HepG2 (cell line): ENCODE data around the gene PPIP5K2. TPM values are rescaled to one million over a fixed set of nuclear protein-coding genes. Genes with fewer than 3 reads are reported as not detected.

Experiments
- CEBPG ChIP-seq: IDR thresholded peaks from 2 replicates; pipeline ENCODE4 v1.6.1; 2016
- CREB1 ChIP-seq, 2 experiments: fragments of 450-650 bp in 1 of 2; IDR thresholded peaks; 2 replicates each; pipeline ENCODE4 v1.6.1; 2016 to 2017; ENCODE audit warnings: control low read depth in 1 of 2, mild to moderate bottlenecking in 1 of 2, missing compliant biosample characterization in 1 of 2, missing genetic modification characterization in 1 of 2
- DMAP1 ChIP-seq: IDR thresholded peaks from 2 replicates; pipeline ENCODE4 v1.6.1; 2016
- JUN ChIP-seq: sonication (generic); formaldehyde crosslinking; IDR thresholded peaks from 2 replicates; pipeline ENCODE4 v1.4.0; 2020; ENCODE audit warnings: mild to moderate bottlenecking, missing genetic modification reagents
- KAT8 ChIP-seq: IDR thresholded peaks from 2 replicates; pipeline ENCODE4 v1.6.1; 2016; ENCODE audit warnings: missing genetic modification reagents, missing compliant biosample characterization
- LCORL ChIP-seq, 2 experiments: fragments of 450-650 bp in 1 of 2; sonication (generic) in 1 of 2; formaldehyde crosslinking in 1 of 2; IDR thresholded peaks; 2 replicates each; pipeline versions ENCODE4 v1.5.0 to v1.6.1; 2017 to 2020; ENCODE audit warnings: antibody characterized with exemption in 1 of 2, missing genetic modification reagents in 1 of 2
- NFKB2 ChIP-seq: sonication (generic); formaldehyde crosslinking; IDR thresholded peaks from 2 replicates; pipeline ENCODE4 v1.4.0; 2020; ENCODE audit warnings: missing genetic modification reagents, borderline replicate concordance
- RFXANK ChIP-seq: IDR thresholded peaks from 2 replicates; pipeline ENCODE4 v1.6.1; 2016
- SALL1 ChIP-seq: sonication (generic); formaldehyde crosslinking; IDR thresholded peaks from 2 replicates; pipeline ENCODE4 v1.8.0; 2022; ENCODE audit warnings: mild to moderate bottlenecking, missing genetic modification reagents
- TRIM24 ChIP-seq: sonication (generic); formaldehyde crosslinking; IDR thresholded peaks from 2 replicates; pipeline ENCODE4 v1.8.0; 2022; ENCODE audit warnings: mild to moderate bottlenecking, missing genetic modification reagents
- ZFP36L1 ChIP-seq: sonication (generic); formaldehyde crosslinking; IDR thresholded peaks from 2 replicates; pipeline ENCODE4 v1.8.0; 2022; ENCODE audit warnings: mild to moderate bottlenecking, missing genetic modification reagents, moderate library complexity
- ZNF317 ChIP-seq: sonication (generic); formaldehyde crosslinking; IDR thresholded peaks from 2 replicates; pipeline ENCODE4 v1.5.0; 2020; ENCODE audit warnings: mild to moderate bottlenecking, missing genetic modification reagents
- ZNF549 ChIP-seq: sonication (generic); formaldehyde crosslinking; IDR thresholded peaks from 2 replicates; pipeline ENCODE4 v1.5.0; 2020; ENCODE audit warnings: missing genetic modification reagents
- ZNF550 ChIP-seq: sonication (generic); formaldehyde crosslinking; IDR thresholded peaks from 2 replicates; pipeline ENCODE4 v1.4.0; 2020; ENCODE audit warnings: mild to moderate bottlenecking, missing genetic modification reagents, borderline replicate concordance
- ZNF552 ChIP-seq: sonication (generic); formaldehyde crosslinking; IDR thresholded peaks from 2 replicates; pipeline ENCODE4 v1.9.0; 2022; ENCODE audit warnings: missing genetic modification reagents, mild to moderate bottlenecking, borderline replicate concordance
- ZNF567 ChIP-seq: sonication (generic); formaldehyde crosslinking; IDR thresholded peaks from 2 replicates; pipeline ENCODE4 v1.8.1; 2023; ENCODE audit warnings: mild to moderate bottlenecking, missing genetic modification reagents, borderline replicate concordance
- ZNF7 ChIP-seq: IDR thresholded peaks from 2 replicates; pipeline ENCODE4 v1.6.1; 2016; ENCODE audit warnings: missing biosample characterization, missing genetic modification reagents
- polyA plus RNA-seq, 8 experiments: library from polyadenylated mRNA; depleted of rRNA in 3 of 8; stranded (reverse) in 7 of 8; unstranded in 1 of 8; fragments of >200 nt; fragmentation: Illumina TruSeq in 4 of 8; extraction: Trizol in 4 of 8; gene quantifications; 2 replicates each; pipeline versions ENCODE4 v1.2.1 to v1.2.3, GENCODE V29; 2011 to 2016; ENCODE audit warnings: low read depth in 4 of 8, missing spikeins in 1 of 8, mixed read lengths in 1 of 8; ENCODE audit not compliant: insufficient read depth in 1 of 8
- total RNA-seq, 5 experiments: library from RNA; depleted of rRNA; stranded (reverse); fragments of >200 nt; fragmentation: Illumina TruSeq; extraction: Trizol; gene quantifications; 2 replicates each; pipeline ENCODE4 v1.2.3, GENCODE V29; 2016; ENCODE audit warnings: low read depth in 1 of 5
- TF ChIP-seq, protein P1 (sequence below): IDR thresholded peaks from 2 replicates; pipeline ENCODE4 v1.6.1; 2012; ENCODE audit warnings: low read length, improper control_type of control experiment
- TF ChIP-seq, protein P2 (sequence below), 2 experiments: sonication (generic) in 1 of 2; formaldehyde crosslinking in 1 of 2; IDR thresholded peaks; 2 replicates each; pipeline versions ENCODE4 v1.4.0 to v1.6.1; 2018 to 2020; ENCODE audit warnings: missing genetic modification reagents in 2 of 2, borderline replicate concordance in 1 of 2, low read depth in 1 of 2, mild to moderate bottlenecking in 1 of 2, missing biosample characterization in 1 of 2
- TF ChIP-seq, protein P3 (sequence below): sonication (generic); formaldehyde crosslinking; IDR thresholded peaks from 2 replicates; pipeline ENCODE4 v1.4.0; 2020; ENCODE audit warnings: missing genetic modification reagents
- TF ChIP-seq, protein P4 (sequence below): sonication (generic); formaldehyde crosslinking; IDR thresholded peaks from 2 replicates; pipeline ENCODE4 v1.4.0; 2020; ENCODE audit warnings: missing genetic modification reagents

Gene PPIP5K2
- total and polyA plus RNA-seq, 2 of the 13 experiments (the other 11 are each of a cell fraction or from before 2014, with no cell fraction given): 19.7 to 45.6 TPM

DNA sequence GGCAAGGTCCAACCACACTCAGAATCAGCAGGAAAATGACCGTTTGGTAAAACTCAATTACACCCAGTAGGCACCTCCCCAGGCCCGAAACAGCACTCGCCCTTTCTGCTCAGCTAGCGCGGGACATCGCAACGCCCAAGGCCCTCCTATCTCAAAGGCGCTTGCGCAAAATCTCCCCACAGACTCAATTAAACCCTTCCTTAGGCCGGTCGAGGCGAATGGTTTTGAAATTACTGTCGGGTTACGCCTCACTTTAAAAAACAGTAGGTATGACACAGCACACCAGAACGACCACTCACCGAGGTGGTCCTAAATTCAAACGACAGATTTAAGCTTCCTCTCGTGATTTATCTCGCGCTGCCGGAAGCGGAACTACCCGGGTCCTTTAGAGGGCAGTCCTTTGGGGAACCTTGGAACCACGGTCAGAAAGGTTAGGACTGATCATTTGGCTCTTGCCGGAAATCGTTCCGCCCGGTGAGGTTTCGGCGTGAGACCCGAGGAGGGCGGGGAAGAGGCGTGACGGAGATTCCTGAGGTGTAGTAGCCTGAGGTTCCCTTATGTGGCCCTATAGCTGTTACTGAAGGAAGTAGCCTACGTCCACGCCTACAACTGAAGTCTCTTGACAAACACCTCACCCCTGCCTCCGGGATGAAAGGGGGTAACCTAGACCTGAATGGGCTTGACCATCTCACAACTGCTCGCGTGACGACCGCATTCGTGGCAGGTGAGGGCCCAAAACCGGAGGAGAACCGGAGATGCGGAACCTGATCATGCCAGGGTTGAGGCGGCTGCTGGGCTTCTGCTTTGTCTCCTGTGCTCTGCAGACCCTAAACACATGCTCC is at the start of gene PPIP5K2, which contains the start of gene GIN1 (continued):
- TF ChIP-seq, protein P1, sequence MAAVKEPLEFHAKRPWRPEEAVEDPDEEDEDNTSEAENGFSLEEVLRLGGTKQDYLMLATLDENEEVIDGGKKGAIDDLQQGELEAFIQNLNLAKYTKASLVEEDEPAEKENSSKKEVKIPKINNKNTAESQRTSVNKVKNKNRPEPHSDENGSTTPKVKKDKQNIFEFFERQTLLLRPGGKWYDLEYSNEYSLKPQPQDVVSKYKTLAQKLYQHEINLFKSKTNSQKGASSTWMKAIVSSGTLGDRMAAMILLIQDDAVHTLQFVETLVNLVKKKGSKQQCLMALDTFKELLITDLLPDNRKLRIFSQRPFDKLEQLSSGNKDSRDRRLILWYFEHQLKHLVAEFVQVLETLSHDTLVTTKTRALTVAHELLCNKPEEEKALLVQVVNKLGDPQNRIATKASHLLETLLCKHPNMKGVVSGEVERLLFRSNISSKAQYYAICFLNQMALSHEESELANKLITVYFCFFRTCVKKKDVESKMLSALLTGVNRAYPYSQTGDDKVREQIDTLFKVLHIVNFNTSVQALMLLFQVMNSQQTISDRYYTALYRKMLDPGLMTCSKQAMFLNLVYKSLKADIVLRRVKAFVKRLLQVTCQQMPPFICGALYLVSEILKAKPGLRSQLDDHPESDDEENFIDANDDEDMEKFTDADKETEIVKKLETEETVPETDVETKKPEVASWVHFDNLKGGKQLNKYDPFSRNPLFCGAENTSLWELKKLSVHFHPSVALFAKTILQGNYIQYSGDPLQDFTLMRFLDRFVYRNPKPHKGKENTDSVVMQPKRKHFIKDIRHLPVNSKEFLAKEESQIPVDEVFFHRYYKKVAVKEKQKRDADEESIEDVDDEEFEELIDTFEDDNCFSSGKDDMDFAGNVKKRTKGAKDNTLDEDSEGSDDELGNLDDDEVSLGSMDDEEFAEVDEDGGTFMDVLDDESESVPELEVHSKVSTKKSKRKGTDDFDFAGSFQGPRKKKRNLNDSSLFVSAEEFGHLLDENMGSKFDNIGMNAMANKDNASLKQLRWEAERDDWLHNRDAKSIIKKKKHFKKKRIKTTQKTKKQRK: no peak
- TF ChIP-seq JUN (CRISPR knock-in tag) (no peak), ZNF552 (peak; percentile 65; the same call in 1 of the 2 replicates), ZNF567 (0 out of 2 replicates have a peak, but pooled peaks have one; percentile 51), ZNF317 (CRISPR knock-in tag) (peak; percentile 58; the same call in 1 of the 2 replicates), NFKB2 (CRISPR knock-in tag) (peak; percentile 81; the same call in 1 of the 2 replicates), ZFP36L1 (CRISPR knock-in tag) (peak; percentile 75; the same call in 1 of the 2 replicates), LCORL (IDR thresholded peaks at IDR 0.05) (peak; percentile 60; the same call in 1 of the 2 replicates), LCORL (CRISPR knock-in tag; IDR thresholded peaks at IDR 0.05) (peak; percentile 82), ZNF550 (CRISPR knock-in tag) (0 out of 2 replicates have a peak, but pooled peaks have one; percentile 48), SALL1 (peak; percentile 91), KAT8 (CRISPR knock-in tag) (peak; percentile 99), ZNF549 (CRISPR knock-in tag) (peak; percentile 67; the same call in 1 of the 2 replicates), TRIM24 (no peak), RFXANK (CRISPR knock-in tag) (no peak), CREB1 (IDR thresholded peaks at IDR 0.05) (peak; percentile 75), CREB1 (CRISPR knock-in tag; IDR thresholded peaks at IDR 0.05) (peak; percentile 76), CEBPG (CRISPR knock-in tag) (peak; percentile 73), DMAP1 (peak; percentile 94), ZNF7 (CRISPR knock-in tag) (no peak)
- TF ChIP-seq, protein P2, sequence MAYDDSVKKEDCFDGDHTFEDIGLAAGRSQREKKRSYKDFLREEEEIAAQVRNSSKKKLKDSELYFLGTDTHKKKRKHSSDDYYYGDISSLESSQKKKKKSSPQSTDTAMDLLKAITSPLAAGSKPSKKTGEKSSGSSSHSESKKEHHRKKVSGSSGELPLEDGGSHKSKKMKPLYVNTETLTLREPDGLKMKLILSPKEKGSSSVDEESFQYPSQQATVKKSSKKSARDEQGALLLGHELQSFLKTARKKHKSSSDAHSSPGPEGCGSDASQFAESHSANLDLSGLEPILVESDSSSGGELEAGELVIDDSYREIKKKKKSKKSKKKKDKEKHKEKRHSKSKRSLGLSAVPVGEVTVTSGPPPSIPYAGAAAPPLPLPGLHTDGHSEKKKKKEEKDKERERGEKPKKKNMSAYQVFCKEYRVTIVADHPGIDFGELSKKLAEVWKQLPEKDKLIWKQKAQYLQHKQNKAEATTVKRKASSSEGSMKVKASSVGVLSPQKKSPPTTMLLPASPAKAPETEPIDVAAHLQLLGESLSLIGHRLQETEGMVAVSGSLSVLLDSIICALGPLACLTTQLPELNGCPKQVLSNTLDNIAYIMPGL (CRISPR knock-in tag; IDR thresholded peaks at IDR 0.05; ENCODE audit: borderline replicate concordance in 1 of 2, low read depth in 1 of 2): peak; percentile 77 to 93; a peak in 3 of 4 replicates
- TF ChIP-seq, protein P3, sequence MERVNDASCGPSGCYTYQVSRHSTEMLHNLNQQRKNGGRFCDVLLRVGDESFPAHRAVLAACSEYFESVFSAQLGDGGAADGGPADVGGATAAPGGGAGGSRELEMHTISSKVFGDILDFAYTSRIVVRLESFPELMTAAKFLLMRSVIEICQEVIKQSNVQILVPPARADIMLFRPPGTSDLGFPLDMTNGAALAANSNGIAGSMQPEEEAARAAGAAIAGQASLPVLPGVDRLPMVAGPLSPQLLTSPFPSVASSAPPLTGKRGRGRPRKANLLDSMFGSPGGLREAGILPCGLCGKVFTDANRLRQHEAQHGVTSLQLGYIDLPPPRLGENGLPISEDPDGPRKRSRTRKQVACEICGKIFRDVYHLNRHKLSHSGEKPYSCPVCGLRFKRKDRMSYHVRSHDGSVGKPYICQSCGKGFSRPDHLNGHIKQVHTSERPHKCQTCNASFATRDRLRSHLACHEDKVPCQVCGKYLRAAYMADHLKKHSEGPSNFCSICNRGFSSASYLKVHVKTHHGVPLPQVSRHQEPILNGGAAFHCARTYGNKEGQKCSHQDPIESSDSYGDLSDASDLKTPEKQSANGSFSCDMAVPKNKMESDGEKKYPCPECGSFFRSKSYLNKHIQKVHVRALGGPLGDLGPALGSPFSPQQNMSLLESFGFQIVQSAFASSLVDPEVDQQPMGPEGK (CRISPR knock-in tag): peak; percentile 63
- TF ChIP-seq, protein P4, sequence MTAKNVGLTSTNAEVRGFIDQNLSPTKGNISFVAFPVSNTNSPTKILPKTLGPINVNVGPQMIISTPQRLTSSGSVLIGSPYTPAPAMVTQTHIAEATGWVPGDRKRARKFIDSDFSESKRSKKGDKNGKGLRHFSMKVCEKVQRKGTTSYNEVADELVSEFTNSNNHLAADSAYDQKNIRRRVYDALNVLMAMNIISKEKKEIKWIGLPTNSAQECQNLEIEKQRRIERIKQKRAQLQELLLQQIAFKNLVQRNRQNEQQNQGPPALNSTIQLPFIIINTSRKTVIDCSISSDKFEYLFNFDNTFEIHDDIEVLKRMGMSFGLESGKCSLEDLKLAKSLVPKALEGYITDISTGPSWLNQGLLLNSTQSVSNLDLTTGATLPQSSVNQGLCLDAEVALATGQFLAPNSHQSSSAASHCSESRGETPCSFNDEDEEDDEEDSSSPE (CRISPR knock-in tag): peak; percentile 50
